Measurements from ENCODE around the gene GIT2. TPM values are rescaled to one million over a fixed set of nuclear protein-coding genes. Genes with fewer than 3 reads are reported as not detected.

The GIT2 gene
- total RNA-seq, 1 experiment from 2014 or later: 36.7 TPM

GRCh38 chr12:109916045-109916444, 80.1 kb downstream of the GIT2 start:
- TF ChIP-seq CTCF (conservative IDR thresholded peaks at IDR 0.05) (no peak), EZH2 (IDR thresholded peaks at IDR 0.05; ENCODE audit: low read depth) (no peak)
- no peaks in the 10 kb centered on the region for H3K9me3 ChIP-seq (ENCODE audit: insufficient read depth, low read depth)
- no peaks in the 10 kb centered on the region for H3K4me1 ChIP-seq (replicated peaks; ENCODE audit: insufficient read depth)
- DNase-seq: no peak
- H2AFZ ChIP-seq: no peak overlapping the region
- no peaks in the 10 kb centered on the region for H3K9me2 ChIP-seq (ENCODE audit: insufficient read depth)
- H3K27ac ChIP-seq: no peak overlapping the region
- H3K27me3 ChIP-seq (ENCODE audit: insufficient read depth, low read depth): no peaks in the 10 kb centered on the region
- no peak overlapping the region for H3K4me2 ChIP-seq
- no peaks in the 10 kb centered on the region for H3F3A ChIP-seq (ENCODE audit: insufficient read depth, low read depth)
- no peaks in the 10 kb centered on the region for H4K20me1 ChIP-seq (ENCODE audit: insufficient read depth)
- ChIA-PET POLR2A (ENCODE audit: unreplicated experiment) (no interaction called here), CTCF (no interaction called here)
- BruUV-seq (replicated peaks): no TSS peak
- no peaks in the 10 kb centered on the region for H3K79me2 ChIP-seq (ENCODE audit: low read depth)
- no peaks in the 10 kb centered on the region; the same call in 1 of the 2 replicates for H3K36me3 ChIP-seq (ENCODE audit: low read depth)
- H3K4me3 ChIP-seq: no peak overlapping the region
- intact Hi-C loops (cut with micrococcal nuclease; ENCODE audit: unreplicated experiment): no loop called here

- intact Hi-C loops (cut with micrococcal nuclease; ENCODE audit: unreplicated experiment): no loop called here
- H3K27ac ChIP-seq: no peak overlapping the region
- no peaks in the 10 kb centered on the region for H3K4me1 ChIP-seq (replicated peaks; ENCODE audit: insufficient read depth)
- no peaks in the 10 kb centered on the region for H3K9me3 ChIP-seq (ENCODE audit: insufficient read depth, low read depth)
- H3K27me3 ChIP-seq (ENCODE audit: insufficient read depth, low read depth): no peaks in the 10 kb centered on the region
- ChIA-PET POLR2A (ENCODE audit: unreplicated experiment) (no interaction called here), CTCF (no interaction called here)
- no peak for DNase-seq
- H3F3A ChIP-seq (ENCODE audit: insufficient read depth, low read depth): no peaks in the 10 kb centered on the region
- no peak overlapping the region for H2AFZ ChIP-seq
- BruUV-seq (replicated peaks): no TSS peak
- no peak overlapping the region for H3K4me3 ChIP-seq
- H3K79me2 ChIP-seq (ENCODE audit: low read depth): no peaks in the 10 kb centered on the region
- TF ChIP-seq EZH2 (IDR thresholded peaks at IDR 0.05; ENCODE audit: low read depth) (no peak), CTCF (conservative IDR thresholded peaks at IDR 0.05) (no peak)
- H3K4me2 ChIP-seq: no peak overlapping the region
- no peaks in the 10 kb centered on the region for H3K9me2 ChIP-seq (ENCODE audit: insufficient read depth)
- no peaks in the 10 kb centered on the region for H4K20me1 ChIP-seq (ENCODE audit: insufficient read depth)
- no peaks in the 10 kb centered on the region; the same call in 1 of the 2 replicates for H3K36me3 ChIP-seq (ENCODE audit: low read depth)
Measured at GRCh38 chr12:109915171-109916040, 80.8 kb downstream of the GIT2 start.

- no peaks in the 10 kb centered on the region for H3K4me1 ChIP-seq (replicated peaks; ENCODE audit: insufficient read depth)
- H3K4me2 ChIP-seq: no peak overlapping the region
- H3K9me2 ChIP-seq (ENCODE audit: insufficient read depth): no peaks in the 10 kb centered on the region
- no peaks in the 10 kb centered on the region for H3K79me2 ChIP-seq (ENCODE audit: low read depth)
- no peak for DNase-seq
- no TSS peak for BruUV-seq (replicated peaks)
- no peaks in the 10 kb centered on the region for H3F3A ChIP-seq (ENCODE audit: insufficient read depth, low read depth)
- no peaks in the 10 kb centered on the region; the same call in 1 of the 2 replicates for H3K36me3 ChIP-seq (ENCODE audit: low read depth)
- H3K27me3 ChIP-seq (ENCODE audit: insufficient read depth, low read depth): no peaks in the 10 kb centered on the region
- no peak overlapping the region for H3K27ac ChIP-seq
- no peaks in the 10 kb centered on the region for H4K20me1 ChIP-seq (ENCODE audit: insufficient read depth)
- intact Hi-C loops (cut with micrococcal nuclease; ENCODE audit: unreplicated experiment): no loop called here
- no peak overlapping the region for H2AFZ ChIP-seq
- no peak overlapping the region for H3K4me3 ChIP-seq
- CTCF ChIA-PET: no interaction called here
- H3K9me3 ChIP-seq (ENCODE audit: insufficient read depth, low read depth): no peaks in the 10 kb centered on the region
- POLR2A ChIA-PET (ENCODE audit: unreplicated experiment): no interaction called here
- TF ChIP-seq EZH2 (IDR thresholded peaks at IDR 0.05; ENCODE audit: low read depth): no peak
Measured at GRCh38 chr12:109914461-109914860, 81.7 kb downstream of the GIT2 start.
